Central memory CD4-positive, alpha-beta T cell (primary cell): ENCODE measurements around the gene GCK.

ENCODE experiments used
- DNase-seq: peaks from one replicate; pipeline ENCODE4 v3.0.0; 2022
- total RNA-seq, 3 experiments: gene quantifications; one replicate each; lab custom pipeline; 2026; lab: John Stamatoyannopoulos, UW

Gene GCK
- 0 to 1.3 (median 0.33) reads per million in 3 experiments for total RNA-seq

DNA sequence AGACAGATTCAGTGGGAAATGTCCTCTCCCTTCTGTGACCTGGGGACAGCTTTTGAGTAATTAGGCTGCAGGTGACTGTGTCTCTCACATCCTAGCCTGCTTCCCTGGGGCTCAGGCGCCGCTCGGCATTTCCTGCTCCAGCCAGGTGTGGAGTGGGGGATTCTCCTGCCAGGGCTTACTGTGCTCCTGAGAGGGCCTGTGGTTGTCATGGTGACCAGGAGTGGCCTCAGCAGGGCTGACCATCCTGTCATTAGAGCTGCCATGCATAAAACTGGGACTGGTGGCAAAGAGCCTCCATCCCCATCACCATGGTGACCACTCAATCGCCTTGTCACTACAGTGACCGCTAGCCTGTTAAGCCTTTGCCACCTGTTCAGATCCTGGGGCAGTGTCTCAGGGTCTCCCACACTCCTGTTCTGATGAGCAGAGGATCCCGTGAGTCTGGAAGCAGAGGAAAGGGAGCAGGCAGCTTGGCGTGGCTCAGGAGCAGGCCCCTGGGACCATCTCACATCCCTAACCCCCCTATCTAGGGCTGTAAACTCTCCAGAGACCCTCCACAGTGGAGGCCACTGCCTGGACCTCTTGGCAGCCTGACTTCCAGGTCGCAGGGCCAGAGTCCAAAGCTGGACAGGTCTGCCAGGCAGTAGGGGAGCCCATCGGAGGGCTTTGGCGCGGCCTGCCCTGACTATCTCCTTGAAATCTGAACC lies at the start of gene GCK:
TSS of gene GCK (minus strand) at position 154 of the 707 bp plus-strand sequence. CDS start 486 bp downstream, outside the sequence.
- no peak for DNase-seq

DNA sequence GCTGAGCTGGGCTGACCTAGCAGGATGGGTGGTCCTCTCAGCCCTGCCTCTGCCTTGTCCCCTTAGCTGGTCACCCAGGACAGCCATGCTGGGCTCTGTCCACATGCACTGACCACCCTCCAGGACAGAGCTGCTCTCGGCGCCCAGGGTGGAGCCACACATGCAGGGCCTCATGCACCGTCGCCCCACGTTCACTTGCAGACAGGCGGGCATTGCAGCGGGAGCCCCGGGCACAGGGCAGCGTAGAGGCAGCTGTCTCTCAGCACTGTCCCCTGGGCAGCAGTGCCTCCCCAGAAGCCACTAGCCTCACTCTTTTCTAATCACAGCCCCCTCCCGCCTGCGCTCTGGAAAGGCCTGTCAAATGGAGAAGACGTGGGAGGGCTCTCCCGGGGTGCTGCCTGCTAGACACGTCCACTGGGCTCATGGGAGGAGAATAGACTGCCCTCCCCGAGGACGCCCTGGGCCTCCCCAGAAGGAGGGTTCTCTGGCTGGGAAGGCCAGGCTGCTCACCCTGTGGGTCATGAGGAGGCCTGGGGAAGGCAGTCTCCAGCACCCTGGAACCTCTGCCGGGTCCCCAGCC lies 49.0 kb upstream of the GCK start:
- DNase-seq: no peak

DNA sequence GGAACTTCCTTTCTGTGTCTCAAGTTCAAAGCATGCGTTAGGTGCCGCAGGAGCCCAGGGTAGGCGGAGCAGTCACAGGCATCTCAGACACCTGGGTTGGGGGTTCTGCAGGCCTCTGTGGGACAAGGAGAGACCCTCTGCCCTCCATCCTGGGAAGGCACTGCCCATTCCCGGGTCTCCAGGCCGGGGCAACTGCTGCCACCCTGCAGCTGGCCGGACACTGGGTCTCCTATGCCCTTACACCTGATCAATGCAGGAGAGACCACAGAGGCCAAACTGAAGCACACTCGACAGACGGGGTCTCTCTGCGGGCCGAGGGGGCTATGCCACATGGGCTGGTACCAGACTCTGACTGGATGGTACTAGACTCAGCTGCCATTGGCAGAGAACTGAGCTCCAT lies 48.5 kb upstream of the GCK start:
- DNase-seq: no peak

DNA sequence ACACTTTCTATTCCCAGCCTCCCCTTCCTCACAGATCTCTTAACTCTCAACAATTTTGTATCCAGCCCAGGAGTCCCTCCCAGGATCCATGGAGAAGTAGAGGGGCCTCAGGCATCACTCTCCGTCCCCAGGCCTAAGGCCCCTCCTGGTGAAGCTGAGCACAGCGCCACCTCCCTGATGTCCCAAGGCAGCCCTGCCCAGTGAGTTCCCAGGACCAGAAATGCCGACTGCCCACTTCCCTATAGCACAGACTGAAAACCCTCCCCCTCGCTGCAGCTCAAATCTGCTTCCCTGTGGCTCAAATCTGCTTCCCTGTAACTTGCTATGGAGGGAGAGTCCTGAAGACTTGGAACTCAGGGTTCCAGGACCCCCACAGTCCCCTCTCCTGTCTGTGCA lies 47.1 kb upstream of the GCK start:
- DNase-seq: no peak

DNA sequence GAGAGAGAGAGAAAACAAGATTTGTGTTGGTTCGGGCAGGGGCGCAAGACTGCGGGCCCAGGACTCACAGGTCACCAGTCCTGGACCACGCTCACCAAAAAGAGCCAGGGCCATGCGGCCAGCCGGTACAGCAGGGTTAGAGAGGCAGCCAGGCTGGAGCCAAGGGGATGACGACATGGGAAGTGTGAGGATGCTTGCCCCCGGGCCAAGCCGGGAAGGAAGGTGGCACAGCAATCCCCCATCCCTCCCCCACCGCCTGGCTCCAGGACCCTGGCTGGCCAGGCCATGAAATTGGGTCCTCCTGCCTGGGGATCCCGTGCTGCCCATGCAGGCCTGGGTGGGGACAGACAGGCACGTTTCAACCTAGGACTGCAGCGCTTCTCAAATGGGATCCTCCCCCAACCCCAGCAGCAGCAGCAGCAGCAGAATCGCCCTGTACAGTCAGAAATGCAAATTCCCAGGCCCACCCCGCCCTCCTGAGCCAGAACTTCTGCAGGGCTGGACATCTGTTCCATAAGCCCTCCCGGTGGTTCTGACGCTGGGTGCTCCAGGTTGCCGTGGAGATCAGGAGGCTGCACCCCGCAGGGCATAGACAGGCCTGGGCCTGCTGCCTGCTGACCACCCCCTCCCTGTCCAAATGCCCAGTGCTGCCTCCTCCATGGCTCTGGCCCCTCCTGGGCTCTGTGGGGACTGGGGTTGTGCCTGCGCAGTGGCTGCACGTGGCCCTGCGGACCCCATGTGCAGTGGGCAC lies 46.5 kb upstream of the GCK start:
- no peak for DNase-seq

DNA sequence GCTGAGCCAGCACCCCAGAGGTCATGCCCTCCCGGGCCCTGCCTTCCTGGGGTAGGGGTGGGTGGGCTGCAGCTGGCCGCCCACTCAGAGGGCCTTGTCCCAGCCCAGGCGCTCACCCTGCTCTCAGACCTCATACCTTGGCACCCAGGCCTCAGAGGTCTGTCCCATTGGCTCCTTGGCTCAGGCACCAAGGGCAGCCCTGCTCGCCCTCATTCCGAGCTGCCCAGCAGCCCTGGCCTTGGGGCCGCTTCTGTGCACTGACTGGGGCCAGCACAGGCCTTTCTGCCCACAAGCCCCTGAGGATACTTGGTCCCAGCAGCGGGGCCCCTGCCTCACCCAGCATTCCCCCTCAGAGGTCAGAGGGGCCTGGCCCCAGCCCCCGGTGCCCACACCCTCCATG lies 45.8 kb upstream of the GCK start:
- no peak for DNase-seq

DNA sequence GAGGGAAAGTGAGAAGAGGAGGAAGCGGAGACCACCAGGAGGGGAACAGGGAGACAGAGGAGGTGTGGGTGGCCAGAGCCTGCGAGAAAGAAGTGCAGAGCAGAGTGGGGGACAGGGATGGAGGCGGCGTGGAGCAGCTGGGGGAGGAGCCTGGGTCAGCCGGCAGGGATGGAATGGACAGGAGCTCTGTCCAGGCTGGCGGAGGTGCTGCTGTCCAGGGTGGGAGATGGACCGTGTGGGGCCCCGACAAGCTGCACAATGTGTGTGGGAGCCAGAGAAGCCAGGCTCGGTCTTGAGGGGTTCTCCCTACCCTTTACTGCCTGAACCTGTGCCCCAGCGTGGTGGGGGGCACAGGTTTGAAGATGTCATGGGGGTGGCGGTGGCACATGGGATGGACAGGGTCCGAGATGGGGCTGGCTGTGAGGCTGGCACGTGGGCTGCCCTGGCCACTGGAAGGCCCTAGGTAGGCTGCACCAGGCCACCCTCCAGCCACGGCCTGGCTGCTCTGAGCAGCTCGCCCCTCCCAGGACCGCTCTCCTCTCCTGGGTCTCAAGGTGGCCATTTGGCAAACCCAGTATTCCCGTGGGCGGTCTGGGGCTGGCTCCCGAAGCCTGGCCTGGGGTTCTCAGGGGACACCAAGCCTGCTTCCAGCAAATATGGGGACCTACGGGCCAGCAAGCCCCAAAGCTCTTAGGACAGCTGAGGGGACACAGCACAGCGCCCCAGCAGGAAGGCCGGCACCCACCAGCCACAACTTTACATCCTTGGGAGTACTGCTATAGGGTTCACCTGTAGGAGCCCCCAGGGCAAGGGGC lies 43.9 kb upstream of the GCK start:
- no peak for DNase-seq

DNA sequence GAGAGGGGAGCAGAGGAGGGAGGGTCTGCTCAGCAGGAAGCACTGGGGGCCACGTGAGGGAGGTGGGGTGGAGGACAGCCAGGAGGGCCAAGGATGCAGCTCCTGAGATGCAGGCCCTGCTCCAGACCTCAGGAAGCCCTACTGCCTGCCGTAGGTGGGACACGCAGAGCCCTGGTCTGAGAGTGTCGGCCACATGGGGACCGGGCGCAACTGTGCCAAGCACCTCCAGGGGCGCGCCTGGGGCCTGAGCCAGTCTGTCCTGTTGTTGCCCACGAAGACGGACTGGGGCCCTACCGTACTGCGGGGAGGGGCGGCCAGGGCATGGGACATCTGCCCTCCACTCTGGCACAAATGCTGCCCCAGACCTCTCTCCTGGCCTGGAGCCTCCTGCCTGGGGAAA lies 43.2 kb upstream of the GCK start:
- no peak for DNase-seq

DNA sequence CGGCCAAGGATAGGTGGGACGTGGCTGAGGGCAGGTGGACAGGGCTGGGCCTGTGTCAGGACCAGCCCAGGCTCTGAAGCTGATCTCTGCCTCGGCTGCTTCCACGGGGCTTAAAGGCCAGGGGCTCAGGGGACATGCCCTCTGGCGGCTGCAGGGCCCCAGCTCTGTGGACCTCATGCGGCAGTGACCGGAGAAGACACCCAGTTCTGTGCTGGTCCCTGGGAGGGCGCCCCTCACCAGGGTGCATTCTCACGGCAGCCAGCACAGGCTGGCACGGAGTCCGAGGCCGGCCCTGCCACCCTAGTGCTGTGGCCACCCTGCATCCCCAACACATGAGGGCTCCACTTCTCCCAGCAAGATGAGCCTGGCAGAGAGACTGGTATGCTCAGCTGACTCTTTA lies 41.8 kb upstream of the GCK start:
- DNase-seq: no peak

DNA sequence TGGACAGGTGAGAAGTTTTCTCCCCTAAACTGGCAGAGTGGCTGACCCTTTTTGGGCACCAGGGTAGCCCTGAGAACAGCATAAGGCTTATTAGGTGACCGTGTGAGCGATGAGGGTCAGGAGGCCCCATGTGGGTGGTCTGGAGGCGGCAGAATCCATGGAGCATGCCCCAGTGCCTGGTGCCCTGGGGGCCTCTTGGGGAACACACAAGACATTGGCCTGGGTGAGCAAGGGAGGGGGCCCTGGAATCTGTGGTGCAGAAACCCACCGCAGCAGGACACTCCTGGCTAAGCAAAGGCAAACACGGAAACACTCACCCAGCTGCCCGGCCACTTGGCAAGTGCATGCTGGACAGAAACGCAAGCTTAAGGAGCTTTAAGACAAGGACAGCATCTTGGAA lies 41.0 kb upstream of the GCK start:
- no peak for DNase-seq

DNA sequence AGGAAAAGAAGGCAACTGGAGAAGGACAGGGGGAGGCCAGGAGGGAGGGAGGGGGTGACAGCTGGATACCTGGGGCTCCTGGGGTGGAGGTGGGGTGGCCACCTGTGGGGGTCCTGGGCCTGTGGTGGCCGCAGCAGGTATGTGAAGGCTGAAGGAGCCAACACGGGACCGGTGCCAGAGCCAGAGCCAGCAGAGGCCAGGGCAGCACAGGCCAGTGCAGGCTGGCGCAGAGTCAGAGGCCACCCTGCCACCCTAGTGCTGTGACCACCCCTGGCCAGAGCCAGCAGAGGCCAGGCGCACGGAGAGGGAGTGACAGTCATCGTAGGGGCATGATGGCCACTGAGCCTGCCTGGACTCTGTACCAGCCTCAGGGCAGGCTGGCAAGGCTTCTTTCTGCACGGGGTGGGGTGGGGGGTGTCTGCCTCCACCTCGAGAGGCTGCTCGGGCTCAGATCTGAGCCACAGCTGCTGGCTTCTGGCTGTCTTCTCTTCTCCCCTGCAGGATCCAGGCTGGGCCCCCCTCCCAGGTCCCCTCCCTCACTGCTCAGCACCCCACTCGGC lies 40.4 kb upstream of the GCK start:
- no peak for DNase-seq

DNA sequence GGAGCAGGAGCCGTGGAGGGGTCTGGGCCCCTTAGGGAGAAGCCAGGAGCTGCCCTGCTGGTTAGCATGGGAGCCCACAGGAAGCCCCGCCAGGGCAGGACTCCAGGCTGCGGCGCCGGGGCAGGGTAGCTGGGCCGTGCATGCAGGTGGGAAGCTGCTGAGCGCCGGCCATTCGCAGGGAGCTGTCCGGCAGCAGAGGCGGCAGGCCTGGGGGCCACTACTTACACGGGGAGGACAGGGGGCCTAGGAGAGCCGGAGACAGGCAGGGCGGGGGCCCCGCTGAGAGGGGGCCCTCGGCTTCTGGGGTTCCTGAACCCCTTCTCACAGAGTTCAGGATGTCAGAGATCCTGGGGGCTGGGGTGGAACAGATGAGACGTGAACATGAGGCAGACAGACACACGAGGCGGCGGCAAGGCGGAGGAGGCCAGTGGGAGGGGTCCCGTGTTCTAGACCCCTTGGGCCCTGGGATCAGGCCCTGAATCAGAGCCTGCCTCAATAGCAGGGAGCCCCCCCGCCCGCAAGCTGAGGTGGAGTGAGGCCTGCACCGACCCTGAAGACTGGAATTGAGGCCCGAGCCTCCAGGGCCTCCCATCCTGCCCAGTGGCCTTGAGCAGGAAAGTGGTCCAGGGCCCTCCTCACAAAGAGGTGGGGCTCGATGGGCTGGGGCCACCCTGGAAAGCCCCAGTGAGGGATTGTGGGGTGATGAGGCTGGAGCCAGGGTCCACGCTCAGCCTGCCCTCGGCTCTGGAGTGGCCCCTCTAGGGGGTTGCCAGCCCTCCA lies 39.5 kb upstream of the GCK start:
- no peak for DNase-seq

DNA sequence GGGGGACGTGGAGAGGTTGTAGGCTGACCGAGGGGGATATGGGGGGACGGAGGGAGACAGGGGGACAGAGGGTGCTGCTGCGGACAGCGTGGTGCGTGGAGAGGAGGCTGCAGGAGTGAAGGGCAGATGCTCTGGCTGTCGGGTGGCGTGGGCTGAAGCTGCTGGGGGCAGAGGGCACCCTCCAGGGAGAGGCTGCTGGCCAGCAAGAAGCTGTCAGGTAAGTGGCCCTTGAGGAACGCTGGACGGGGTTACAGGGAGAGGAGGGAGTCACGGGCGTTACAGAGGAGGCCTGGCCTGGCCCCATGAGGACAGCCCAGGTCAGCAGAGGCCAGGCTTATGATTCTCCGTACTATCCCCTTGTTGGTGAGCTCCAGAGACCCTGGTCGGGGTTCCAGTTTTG lies 38.7 kb upstream of the GCK start:
- no peak for DNase-seq

DNA sequence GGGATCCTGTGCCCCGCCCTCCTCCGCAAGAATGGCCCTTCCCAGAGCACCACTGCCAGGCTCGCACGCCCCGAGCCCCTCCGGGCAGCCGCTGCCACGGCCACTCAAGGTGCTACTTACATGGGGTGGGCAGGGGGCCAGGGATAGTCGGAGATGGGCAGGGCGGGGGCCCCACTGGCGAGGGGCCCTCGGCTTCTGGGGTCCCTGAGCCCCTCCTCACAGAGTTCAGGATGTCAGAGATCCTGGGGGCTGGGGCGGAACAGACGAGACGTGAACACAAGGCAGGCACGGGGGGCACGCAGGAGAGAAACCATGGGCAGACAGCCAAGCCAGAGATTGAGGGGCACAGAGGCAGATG lies 37.1 kb upstream of the GCK start:
- no peak for DNase-seq

DNA sequence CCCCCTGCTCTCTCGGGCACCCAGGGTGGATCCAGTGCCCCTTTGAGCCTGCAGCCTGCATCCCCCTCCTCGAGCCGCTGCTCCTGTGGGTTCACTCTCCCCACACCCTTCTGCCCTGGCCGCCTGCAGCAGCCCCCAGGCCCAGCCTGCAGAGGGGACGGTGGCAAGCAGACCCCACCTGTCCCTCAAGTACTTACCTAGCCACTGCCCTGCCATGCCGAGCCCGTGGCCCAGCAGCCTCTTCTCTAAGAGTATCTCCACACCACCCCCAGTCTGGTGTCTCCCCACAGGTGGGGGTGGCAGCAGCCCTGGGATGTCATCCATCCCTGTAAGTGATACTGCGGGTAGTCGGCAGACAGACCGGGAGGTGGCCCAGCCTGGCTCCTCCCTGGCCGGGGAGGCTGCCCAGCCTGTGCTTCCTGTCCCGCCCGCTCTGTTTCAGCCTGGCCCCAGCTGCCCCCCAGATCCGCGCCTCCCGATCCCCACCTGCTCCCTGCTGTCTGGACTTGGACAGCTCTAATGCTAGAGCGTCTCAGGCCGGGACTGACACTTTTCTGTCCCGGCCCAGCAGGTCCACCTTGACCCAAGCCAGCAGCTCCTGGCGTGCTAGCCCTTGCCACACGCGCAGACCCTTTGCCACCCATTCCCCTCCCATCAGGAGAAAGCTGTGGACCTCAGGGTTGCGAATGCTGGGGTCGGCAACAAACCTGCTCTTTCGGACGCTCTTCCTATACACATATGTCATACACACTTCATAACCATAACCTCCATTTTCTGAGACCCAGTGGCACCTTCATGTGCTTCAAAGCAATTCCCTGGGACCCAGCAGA lies 36.5 kb upstream of the GCK start:
- DNase-seq: no peak

DNA sequence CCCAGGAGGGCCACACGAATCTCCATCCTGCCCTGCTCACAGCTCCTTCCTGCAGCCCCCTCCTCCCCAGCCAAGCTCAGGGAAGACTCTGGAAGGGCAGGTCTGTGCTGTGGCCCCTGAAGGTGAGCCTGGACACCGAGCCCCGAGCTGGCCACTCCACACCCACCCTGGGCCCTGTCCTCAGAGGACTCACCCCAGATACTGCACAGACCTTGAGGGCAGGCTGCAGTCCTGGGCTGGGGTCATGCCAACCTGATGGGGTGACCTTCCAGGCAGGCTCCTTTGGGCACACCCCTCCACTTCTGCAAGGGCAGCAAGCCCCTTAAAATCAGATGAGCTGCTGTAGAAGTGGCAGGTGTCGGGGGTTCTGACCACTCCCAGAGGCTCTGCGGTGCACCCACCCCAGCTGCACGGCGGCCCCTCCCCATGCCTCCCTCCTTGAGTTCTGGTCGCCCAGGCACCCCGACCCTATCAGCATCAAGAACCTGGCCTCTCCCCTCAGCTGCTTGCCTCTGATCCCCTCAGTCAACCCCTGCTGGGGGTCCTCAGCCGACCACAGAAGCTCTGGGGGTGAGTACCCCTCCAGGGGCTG lies 35.8 kb upstream of the GCK start:
- no peak for DNase-seq

DNA sequence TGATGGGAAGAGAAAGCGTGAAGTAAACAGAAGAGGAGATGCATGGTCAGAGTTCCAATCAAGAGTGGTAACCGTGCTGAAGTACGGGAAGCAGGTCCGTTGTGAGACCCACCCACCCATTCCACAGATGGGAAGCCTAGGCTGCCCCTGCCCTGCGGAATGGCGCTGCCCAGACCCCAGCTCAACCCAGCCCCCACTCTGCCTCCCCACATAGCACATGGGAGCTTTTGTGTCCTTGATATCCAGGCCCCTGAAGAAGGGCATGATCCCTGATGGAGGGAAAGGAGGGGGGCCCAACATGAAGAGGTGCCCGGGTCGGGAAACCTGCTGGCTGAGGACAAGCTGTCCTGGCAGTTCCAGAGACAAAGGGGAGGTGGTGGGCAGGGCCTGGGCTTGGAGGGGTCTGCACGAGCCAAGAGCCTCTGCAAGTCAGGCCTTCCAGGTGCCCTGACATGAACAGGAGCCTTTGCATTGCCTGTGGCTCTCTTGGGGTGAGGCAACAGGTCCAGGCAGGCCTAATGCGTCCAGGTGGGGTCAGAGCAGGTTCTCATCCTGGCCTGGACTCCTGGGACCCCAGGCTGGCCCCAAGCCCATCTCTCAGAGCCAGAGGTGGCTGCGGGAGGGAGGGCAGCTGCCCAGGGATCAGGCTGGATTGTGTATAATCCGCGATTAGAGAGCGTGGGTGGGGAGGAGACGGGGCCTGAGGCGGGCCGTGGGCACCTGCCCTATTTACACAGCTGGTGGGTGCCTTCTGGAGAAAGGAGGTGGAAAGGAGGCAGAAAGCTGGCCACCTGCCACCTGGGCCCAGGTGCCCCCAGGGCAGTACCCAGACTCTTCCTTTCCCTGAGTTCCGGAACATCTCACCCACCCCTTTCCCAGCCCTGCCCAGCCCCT lies 35.1 kb upstream of the GCK start:
- no peak for DNase-seq

DNA sequence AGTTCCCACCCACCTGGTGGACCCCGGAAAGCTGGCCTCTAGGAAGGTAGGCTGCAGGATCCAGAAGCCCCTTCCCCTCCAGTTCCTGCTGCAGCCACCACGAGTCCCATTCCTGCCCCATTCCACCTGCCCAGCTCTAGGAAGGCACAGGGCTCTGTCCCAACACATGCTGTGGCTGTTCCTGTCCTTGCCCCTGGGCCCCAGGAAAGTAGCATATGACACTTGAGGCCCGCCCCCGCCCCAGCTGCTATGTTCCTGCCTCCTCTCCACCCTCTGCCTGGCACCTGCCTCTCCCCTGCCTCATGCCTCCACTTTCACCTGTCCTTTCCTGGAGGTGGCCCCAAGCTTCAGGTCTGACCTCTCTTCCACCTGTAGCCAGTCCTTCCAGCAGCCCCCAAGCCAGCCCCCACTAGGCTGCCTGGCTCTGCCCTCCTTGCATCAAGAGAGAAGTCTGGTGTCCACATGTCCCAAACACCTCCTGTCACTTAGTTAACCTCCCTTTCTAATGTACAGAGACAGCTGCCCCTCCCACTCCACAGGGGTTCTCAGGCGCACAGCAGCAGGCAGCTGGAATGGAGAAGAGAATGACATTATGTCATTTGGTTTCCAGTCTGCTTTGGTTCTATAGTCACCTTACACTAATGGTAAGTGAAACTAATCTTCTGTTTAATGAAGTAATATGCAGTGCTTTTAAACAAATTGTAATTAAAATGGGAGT lies 34.3 kb upstream of the GCK start:
- no peak for DNase-seq

DNA sequence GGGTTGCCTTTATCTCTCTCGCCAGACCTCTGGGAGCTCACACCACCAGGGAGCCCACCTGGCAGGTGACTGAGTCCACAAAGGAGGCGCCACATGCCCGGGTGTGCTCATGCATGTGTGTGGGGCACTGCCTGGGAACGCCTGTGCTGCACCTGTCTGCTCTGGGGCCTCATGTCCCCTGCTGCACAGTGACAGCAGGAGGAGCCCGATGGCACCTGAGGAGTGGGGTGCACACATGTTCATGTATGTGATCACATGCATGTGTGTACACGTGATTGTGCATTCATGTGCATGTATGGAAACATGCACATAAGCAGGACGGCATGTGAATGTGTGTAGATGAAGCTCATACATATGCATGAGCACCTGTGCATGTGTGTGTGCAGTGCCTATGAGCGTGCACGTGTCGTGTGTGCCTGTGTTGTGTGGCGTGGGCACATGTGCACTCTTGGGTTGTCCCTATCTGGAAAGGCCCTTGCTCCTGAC lies 33.6 kb upstream of the GCK start:
- no peak for DNase-seq
